Measurements from ENCODE around the gene ITGB7.

DNA sequence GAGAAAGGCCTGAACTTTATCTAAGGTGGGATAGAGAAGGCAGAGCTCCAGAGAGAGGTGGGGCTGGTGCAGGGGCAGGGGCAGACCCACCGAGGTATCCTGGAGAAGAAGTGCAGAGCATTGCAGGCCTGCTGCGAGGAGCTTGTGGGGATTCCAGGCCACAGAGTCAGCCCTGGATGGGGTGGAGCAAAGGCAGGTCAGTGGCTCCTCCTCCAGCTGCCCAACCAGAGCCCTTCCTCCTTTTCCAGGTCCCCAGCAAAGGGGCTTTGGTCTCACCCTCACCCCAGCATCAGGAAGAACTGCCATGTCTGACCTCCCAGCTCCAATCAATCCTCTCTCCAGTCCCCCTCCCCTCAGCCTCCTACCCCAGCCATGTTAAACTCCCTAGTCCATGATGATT, 46.4 kb downstream of the ITGB7 start:
- TF ChIP-seq POLR2AphosphoS5 (IDR thresholded peaks at IDR 0.05; ENCODE audit: insufficient read depth, low read depth, low read length), result no peak
- no peak for TF ChIP-seq GATA2 (IDR thresholded peaks at IDR 0.05; ENCODE audit: insufficient read depth, insufficient read length, low read depth, low read length)
- no peak for TF ChIP-seq POLR2A (IDR thresholded peaks at IDR 0.05; ENCODE audit: low read depth, low read length)
- TF ChIP-seq, protein P1, sequence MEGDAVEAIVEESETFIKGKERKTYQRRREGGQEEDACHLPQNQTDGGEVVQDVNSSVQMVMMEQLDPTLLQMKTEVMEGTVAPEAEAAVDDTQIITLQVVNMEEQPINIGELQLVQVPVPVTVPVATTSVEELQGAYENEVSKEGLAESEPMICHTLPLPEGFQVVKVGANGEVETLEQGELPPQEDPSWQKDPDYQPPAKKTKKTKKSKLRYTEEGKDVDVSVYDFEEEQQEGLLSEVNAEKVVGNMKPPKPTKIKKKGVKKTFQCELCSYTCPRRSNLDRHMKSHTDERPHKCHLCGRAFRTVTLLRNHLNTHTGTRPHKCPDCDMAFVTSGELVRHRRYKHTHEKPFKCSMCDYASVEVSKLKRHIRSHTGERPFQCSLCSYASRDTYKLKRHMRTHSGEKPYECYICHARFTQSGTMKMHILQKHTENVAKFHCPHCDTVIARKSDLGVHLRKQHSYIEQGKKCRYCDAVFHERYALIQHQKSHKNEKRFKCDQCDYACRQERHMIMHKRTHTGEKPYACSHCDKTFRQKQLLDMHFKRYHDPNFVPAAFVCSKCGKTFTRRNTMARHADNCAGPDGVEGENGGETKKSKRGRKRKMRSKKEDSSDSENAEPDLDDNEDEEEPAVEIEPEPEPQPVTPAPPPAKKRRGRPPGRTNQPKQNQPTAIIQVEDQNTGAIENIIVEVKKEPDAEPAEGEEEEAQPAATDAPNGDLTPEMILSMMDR (IDR thresholded peaks at IDR 0.05; ENCODE audit: extremely low read depth in 1 of 2, insufficient read depth in 1 of 2, low read depth in 1 of 2, low read length in 2 of 2), result no peak
- no peak for TF ChIP-seq EZH2 (IDR thresholded peaks at IDR 0.05; ENCODE audit: borderline replicate concordance, low read depth, low read length, severe bottlenecking)
- no peak for TF ChIP-seq FOS (IDR thresholded peaks at IDR 0.05; ENCODE audit: borderline replicate concordance, insufficient read depth, low read length)

All from endothelial cell of umbilical vein (primary cell).